ENCODE measurements around the gene LRRC75A. TPM values are rescaled to one million over a fixed set of nuclear protein-coding genes. Genes with fewer than 3 reads are reported as not detected.

Gene LRRC75A
- total RNA-seq, 2 experiments from 2014 or later: 1.8 to 2.3 TPM

DNA sequence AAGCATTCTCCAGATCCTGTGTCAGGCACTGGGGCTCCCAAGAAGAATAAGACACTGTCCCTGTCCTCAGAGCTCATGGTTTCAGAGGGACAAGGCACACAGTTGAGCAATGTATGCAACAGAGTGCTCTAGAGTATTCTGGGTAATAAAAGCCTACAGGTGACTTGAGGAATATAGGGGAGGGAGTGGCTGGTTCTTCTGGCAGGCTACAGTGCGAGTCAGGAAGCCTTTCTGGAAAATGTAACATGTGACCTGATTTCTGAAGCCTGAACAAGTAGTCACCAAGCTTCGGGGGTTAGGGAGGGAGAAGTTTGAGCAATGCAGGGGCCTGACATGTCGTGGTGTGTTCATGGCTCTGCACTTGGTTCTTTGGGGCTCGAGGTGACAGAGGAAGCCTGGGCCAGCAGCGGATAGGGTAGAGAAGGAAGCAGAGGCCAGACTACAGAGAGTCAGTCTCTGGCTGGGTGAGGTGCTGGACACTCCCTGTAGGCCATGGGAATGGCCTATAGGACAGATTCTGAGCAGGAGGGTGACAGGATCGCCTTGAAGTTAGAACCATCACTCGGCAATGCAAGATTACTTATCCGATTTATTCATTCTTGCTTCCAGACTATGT is 16.0 kb upstream of the LRRC75A start:
- Mint-ChIP-seq H3K36me3 (ENCODE audit: low read depth) (no peaks in the 10 kb centered on the region), H3K27me3 (no peaks in the 10 kb centered on the region), H3K4me3 (no peak overlapping the region), H3K27ac (no peak overlapping the region), H3K9me3 (no peaks in the 10 kb centered on the region), H3K4me1 (ENCODE audit: low read depth) (peaks cover 4% of the 10 kb centered on the region)
- ATAC-seq (no peak), DNase-seq (no peak)
- ChIA-PET POLR2A (no interaction called here), CTCF (interaction anchor here (1.1 to 4.6 kb wide), 4 partner anchors 9 to 155 kb away, joined by 4 to 19 read pairs (median 6); partner anchors contain the start of gene CENPV)
- TF ChIP-seq, protein P1, sequence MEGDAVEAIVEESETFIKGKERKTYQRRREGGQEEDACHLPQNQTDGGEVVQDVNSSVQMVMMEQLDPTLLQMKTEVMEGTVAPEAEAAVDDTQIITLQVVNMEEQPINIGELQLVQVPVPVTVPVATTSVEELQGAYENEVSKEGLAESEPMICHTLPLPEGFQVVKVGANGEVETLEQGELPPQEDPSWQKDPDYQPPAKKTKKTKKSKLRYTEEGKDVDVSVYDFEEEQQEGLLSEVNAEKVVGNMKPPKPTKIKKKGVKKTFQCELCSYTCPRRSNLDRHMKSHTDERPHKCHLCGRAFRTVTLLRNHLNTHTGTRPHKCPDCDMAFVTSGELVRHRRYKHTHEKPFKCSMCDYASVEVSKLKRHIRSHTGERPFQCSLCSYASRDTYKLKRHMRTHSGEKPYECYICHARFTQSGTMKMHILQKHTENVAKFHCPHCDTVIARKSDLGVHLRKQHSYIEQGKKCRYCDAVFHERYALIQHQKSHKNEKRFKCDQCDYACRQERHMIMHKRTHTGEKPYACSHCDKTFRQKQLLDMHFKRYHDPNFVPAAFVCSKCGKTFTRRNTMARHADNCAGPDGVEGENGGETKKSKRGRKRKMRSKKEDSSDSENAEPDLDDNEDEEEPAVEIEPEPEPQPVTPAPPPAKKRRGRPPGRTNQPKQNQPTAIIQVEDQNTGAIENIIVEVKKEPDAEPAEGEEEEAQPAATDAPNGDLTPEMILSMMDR (IDR thresholded peaks at IDR 0.05): no peak
- intact Hi-C loops (cut with micrococcal nuclease): no loop called here

GRCh38 chr17:16506188-16506587 is 14.2 kb upstream of the LRRC75A start:
- DNase-seq (no peak), ATAC-seq (no peak)
- POLR2A ChIA-PET: interaction anchor here (0.5 kb wide), 1 partner anchor 109 kb away, joined by 3 read pairs; no protein-coding TSS in a partner anchor
- H3K36me3 Mint-ChIP-seq (ENCODE audit: low read depth): no peaks in the 10 kb centered on the region
- CTCF ChIA-PET: interaction anchor here (1.2 to 2.2 kb wide), 2 partner anchors 15 to 18 kb away, joined by 3 to 6 read pairs; no protein-coding TSS in a partner anchor
- H3K27me3 Mint-ChIP-seq: no peaks in the 10 kb centered on the region
- no peak overlapping the region for H3K4me3 Mint-ChIP-seq
- TF ChIP-seq, protein P1 (IDR thresholded peaks at IDR 0.05): no peak
- H3K4me1 Mint-ChIP-seq (ENCODE audit: low read depth): no peaks in the 10 kb centered on the region
- intact Hi-C loops (cut with micrococcal nuclease): no loop called here
- no peaks in the 10 kb centered on the region for H3K9me3 Mint-ChIP-seq
- no peak overlapping the region for H3K27ac Mint-ChIP-seq

GRCh38 chr17:16504984-16505383 is 13.0 kb upstream of the LRRC75A start:
- ATAC-seq: no peak
- intact Hi-C loops (cut with micrococcal nuclease): no loop called here
- no peak overlapping the region for H3K27ac Mint-ChIP-seq
- no peaks in the 10 kb centered on the region for H3K36me3 Mint-ChIP-seq (ENCODE audit: low read depth)
- no peaks in the 10 kb centered on the region for H3K4me1 Mint-ChIP-seq (ENCODE audit: low read depth)
- DNase-seq: no peak
- ChIA-PET POLR2A (no interaction called here), CTCF (interaction anchor here (2.2 kb wide), 1 partner anchor 17 kb away, joined by 6 read pairs; no protein-coding TSS in a partner anchor)
- H3K27me3 Mint-ChIP-seq: no peaks in the 10 kb centered on the region
- H3K4me3 Mint-ChIP-seq: no peak overlapping the region
- no peaks in the 10 kb centered on the region for H3K9me3 Mint-ChIP-seq
- TF ChIP-seq, protein P1 (IDR thresholded peaks at IDR 0.05): no peak

GRCh38 chr17:16496820-16497489 is 5.0 kb upstream of the LRRC75A start:
- ChIA-PET POLR2A (no interaction called here), CTCF (interaction anchor here (1.0 to 1.1 kb wide), 2 partner anchors 43 to 44 kb away, joined by 4 to 5 read pairs; no protein-coding TSS in a partner anchor)
- H3K4me3 Mint-ChIP-seq: no peak overlapping the region
- H3K36me3 Mint-ChIP-seq (ENCODE audit: low read depth): no peaks in the 10 kb centered on the region
- no peaks in the 10 kb centered on the region for H3K9me3 Mint-ChIP-seq
- TF ChIP-seq, protein P1 (IDR thresholded peaks at IDR 0.05): no peak
- H3K4me1 Mint-ChIP-seq (ENCODE audit: low read depth): peaks cover 1% of the 10 kb centered on the region
- intact Hi-C loops (cut with micrococcal nuclease): no loop called here
- DNase-seq (no peak), ATAC-seq (no peak)
- no peak overlapping the region for H3K27ac Mint-ChIP-seq
- H3K27me3 Mint-ChIP-seq: peaks cover 4% of the 10 kb centered on the region

All from activated CD8-positive, alpha-beta T cell treated with anti-CD3 and anti-CD28 coated beads for 36 hours (primary cell).